ENCODE results near the gene TENT4A. TPM values are rescaled to one million over a fixed set of nuclear protein-coding genes. Genes with fewer than 3 reads are reported as not detected.

Gene TENT4A
- total RNA-seq (2014; rRNA removed) (39.3 and 42.4 TPM in 2 replicates), Bru-seq, nascent RNA (percentile 86 among the genes with signal in this experiment), BruChase-seq, experiment 1, labeled RNA remaining after a 6-hour chase (percentile 91 among the genes with signal in this experiment), BruChase-seq, experiment 2, labeled RNA remaining after a 2-hour chase (percentile 94 among the genes with signal in this experiment)
- long read RNA-seq, full-length matches to known transcripts: 20 of 50 reads
- long read RNA-seq, partial matches to known transcripts: 13 of 50 reads
- long read RNA-seq, other reads (novel, unspliced or antisense): 17 of 50 reads

GRCh38 chr5:6713274-6714225, at the start of gene TENT4A:
TENT4A (plus strand) TSS chr5:6713432; CDS start chr5:6713984, 552 bp downstream.
- H3K4me3 ChIP-seq (ENCODE audit: low read length): peak within 1 kb of the TSS; percentile 87
- H3K4me1 ChIP-seq (ENCODE audit: insufficient read depth, low read length): peaks cover 42% of the 10 kb centered on the region
- H3K4me2 ChIP-seq (ENCODE audit: low read length): peak within 1 kb of the TSS; percentile 85
- H4K20me1 ChIP-seq (ENCODE audit: low read length): peaks cover 40% of the 10 kb centered on the region
- H3K9ac ChIP-seq (ENCODE audit: low read length): peak within 1 kb of the TSS; percentile 88
- no peaks in the 10 kb centered on the region for H3K27me3 ChIP-seq (ENCODE audit: low read length)
- peak; percentile 32 for DNase-seq
- POLR2A ChIA-PET (ENCODE audit: unreplicated experiment): interaction anchor here (0.7 kb wide), 1 partner anchor 1282 kb away, joined by 4 read pairs; no protein-coding TSS in a partner anchor
- peaks cover 6% of the 10 kb centered on the region for H3K36me3 ChIP-seq (ENCODE audit: low read depth, low read length)
- ATAC-seq: peak; percentile 23
- H3F3A ChIP-seq (ENCODE audit: low read length, unreplicated experiment): no peaks in the 10 kb centered on the region
- H2AFZ ChIP-seq (ENCODE audit: low read length): peak within 1 kb of the TSS; percentile 87
- peak within 1 kb of the TSS; percentile 86 for H3K27ac ChIP-seq (ENCODE audit: low read length)
- CTCF ChIA-PET: no interaction called here
- no peaks in the 10 kb centered on the region for H3K9me2 ChIP-seq (replicated peaks; ENCODE audit: low read length)
- intact Hi-C loops (cut with micrococcal nuclease): loop anchor here (1.0 to 2.0 kb wide), 2 partner anchors 31 to 80 kb away; partner anchors contain the start of genes NSUN2 and SRD5A1
- H3K79me2 ChIP-seq (ENCODE audit: low read length): peaks cover 44% of the 10 kb centered on the region
- TF ChIP-seq EZH2 (IDR thresholded peaks at IDR 0.05; ENCODE audit: low read length, unreplicated experiment) (no peak), EZH2phosphoT487 (IDR thresholded peaks at IDR 0.05; ENCODE audit: borderline replicate concordance, low read length) (no peak), CTCF (conservative IDR thresholded peaks at IDR 0.05; ENCODE audit: low read depth, low read length) (no peak)
- H3K9me3 ChIP-seq (ENCODE audit: low read length): no peaks in the 10 kb centered on the region
- no TSS peak for BruUV-seq (replicated peaks)

GRCh38 chr5:6666762-6667161, 46.5 kb upstream of the TENT4A start:
- BruUV-seq (replicated peaks): no TSS peak
- POLR2A ChIA-PET (ENCODE audit: unreplicated experiment): no interaction called here

More at GRCh38 chr5:6666762-6667161, 46.5 kb upstream of the TENT4A start:
- CTCF ChIA-PET: no interaction called here
- no peak overlapping the region for H3K27ac ChIP-seq (ENCODE audit: low read length)
- no peaks in the 10 kb centered on the region for H3K27me3 ChIP-seq (ENCODE audit: low read length)
- no peak overlapping the region for H3K9ac ChIP-seq (ENCODE audit: low read length)
- no peaks in the 10 kb centered on the region for H3K9me3 ChIP-seq (ENCODE audit: low read length)
- no peak overlapping the region for H3K4me3 ChIP-seq (ENCODE audit: low read length)
- ATAC-seq (no peak), DNase-seq (no peak)
- H4K20me1 ChIP-seq (ENCODE audit: low read length): no peaks in the 10 kb centered on the region
- H3K36me3 ChIP-seq (ENCODE audit: low read depth, low read length): peaks cover 4% of the 10 kb centered on the region
- H3K9me2 ChIP-seq (replicated peaks; ENCODE audit: low read length): no peaks in the 10 kb centered on the region
- no peaks in the 10 kb centered on the region for H3F3A ChIP-seq (ENCODE audit: low read length, unreplicated experiment)
- H3K79me2 ChIP-seq (ENCODE audit: low read length): no peaks in the 10 kb centered on the region
- H3K4me1 ChIP-seq (ENCODE audit: insufficient read depth, low read length): no peaks in the 10 kb centered on the region
- intact Hi-C loops (cut with micrococcal nuclease): no loop called here
- TF ChIP-seq EZH2phosphoT487 (IDR thresholded peaks at IDR 0.05; ENCODE audit: borderline replicate concordance, low read length) (no peak), EZH2 (IDR thresholded peaks at IDR 0.05; ENCODE audit: low read length, unreplicated experiment) (no peak), CTCF (conservative IDR thresholded peaks at IDR 0.05; ENCODE audit: low read depth, low read length) (no peak)
- H3K4me2 ChIP-seq (ENCODE audit: low read length): no peak overlapping the region
- H2AFZ ChIP-seq (ENCODE audit: low read length): no peak overlapping the region

Measured in PC-3 (cell line).